ENCODE data around the gene EXOC3.

DNA sequence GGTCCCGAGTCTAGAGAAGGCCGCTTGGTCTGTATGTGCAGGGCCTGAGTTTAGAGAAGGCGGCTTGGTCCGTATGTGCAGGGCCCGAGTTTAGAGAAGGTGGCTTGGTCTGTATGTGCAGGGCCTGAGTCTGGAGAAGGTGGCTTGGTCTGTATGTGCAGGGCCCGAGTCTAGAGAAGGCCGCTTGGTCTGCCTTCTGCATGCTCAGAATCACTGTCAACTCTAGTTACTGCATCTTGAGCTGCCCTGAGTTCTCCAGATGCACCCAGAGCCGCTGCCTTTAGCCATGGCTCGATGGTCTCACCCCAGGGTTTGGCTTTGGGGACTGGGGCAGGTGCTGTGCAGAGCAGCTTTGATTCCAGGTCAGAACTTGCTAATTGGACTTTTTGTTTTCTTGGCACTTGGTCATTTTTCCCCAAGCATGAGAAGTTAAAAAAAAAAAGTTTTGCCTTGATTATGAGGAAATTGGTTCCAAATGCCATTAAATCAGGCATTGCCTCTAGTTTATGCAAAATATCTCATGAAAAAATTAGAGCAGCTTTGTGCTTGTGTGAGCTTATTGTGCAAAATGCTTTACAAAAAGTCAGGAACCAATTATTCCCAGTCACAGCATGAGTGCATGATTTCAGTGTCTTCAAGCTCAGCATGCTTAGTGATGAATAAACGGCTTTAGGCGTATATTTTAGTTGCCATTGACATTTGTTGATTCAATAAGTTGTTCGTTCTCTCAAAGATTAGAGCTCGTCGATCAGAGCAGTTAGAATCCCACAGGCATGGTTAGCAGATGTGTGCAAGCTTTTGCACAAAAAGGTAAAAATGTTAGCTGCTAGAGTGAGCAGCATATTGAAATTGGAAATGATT is 25.4 kb upstream of the EXOC3 start:
- TF ChIP-seq FOS (IDR thresholded peaks at IDR 0.05; ENCODE audit: low read depth, low read length) (no peak), POLR2A (IDR thresholded peaks at IDR 0.05; ENCODE audit: low read depth, low read length) (no peak), MXI1 (IDR thresholded peaks at IDR 0.05; ENCODE audit: borderline replicate concordance, low read depth, low read length) (no peak), NFE2L2 (IDR thresholded peaks at IDR 0.05; ENCODE audit: low read depth, low read length) (no peak), MAFK (IDR thresholded peaks at IDR 0.05; ENCODE audit: low read depth, low read length) (no peak)
- TF ChIP-seq, protein P1, sequence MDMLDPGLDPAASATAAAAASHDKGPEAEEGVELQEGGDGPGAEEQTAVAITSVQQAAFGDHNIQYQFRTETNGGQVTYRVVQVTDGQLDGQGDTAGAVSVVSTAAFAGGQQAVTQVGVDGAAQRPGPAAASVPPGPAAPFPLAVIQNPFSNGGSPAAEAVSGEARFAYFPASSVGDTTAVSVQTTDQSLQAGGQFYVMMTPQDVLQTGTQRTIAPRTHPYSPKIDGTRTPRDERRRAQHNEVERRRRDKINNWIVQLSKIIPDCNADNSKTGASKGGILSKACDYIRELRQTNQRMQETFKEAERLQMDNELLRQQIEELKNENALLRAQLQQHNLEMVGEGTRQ (IDR thresholded peaks at IDR 0.05; ENCODE audit: low read depth, low read length) = no peak
- TF ChIP-seq, protein P2, sequence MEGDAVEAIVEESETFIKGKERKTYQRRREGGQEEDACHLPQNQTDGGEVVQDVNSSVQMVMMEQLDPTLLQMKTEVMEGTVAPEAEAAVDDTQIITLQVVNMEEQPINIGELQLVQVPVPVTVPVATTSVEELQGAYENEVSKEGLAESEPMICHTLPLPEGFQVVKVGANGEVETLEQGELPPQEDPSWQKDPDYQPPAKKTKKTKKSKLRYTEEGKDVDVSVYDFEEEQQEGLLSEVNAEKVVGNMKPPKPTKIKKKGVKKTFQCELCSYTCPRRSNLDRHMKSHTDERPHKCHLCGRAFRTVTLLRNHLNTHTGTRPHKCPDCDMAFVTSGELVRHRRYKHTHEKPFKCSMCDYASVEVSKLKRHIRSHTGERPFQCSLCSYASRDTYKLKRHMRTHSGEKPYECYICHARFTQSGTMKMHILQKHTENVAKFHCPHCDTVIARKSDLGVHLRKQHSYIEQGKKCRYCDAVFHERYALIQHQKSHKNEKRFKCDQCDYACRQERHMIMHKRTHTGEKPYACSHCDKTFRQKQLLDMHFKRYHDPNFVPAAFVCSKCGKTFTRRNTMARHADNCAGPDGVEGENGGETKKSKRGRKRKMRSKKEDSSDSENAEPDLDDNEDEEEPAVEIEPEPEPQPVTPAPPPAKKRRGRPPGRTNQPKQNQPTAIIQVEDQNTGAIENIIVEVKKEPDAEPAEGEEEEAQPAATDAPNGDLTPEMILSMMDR (conservative IDR thresholded peaks at IDR 0.05; ENCODE audit: low read depth, low read length) = no peak
- TF ChIP-seq, protein P3, sequence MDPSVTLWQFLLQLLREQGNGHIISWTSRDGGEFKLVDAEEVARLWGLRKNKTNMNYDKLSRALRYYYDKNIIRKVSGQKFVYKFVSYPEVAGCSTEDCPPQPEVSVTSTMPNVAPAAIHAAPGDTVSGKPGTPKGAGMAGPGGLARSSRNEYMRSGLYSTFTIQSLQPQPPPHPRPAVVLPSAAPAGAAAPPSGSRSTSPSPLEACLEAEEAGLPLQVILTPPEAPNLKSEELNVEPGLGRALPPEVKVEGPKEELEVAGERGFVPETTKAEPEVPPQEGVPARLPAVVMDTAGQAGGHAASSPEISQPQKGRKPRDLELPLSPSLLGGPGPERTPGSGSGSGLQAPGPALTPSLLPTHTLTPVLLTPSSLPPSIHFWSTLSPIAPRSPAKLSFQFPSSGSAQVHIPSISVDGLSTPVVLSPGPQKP (IDR thresholded peaks at IDR 0.05; ENCODE audit: borderline replicate concordance, low read depth, low read length) = no peak
